ENCODE data around the gene CYTH3.

GRCh38 chr7:6299774-6300173, 27.4 kb upstream of the CYTH3 start:
- TF ChIP-seq ZNF274 (IDR thresholded peaks at IDR 0.05; ENCODE audit: low read depth, low read length) (no peak), EZH2phosphoT487 (IDR thresholded peaks at IDR 0.05; ENCODE audit: borderline replicate concordance) (no peak), MAX (IDR thresholded peaks at IDR 0.05) (no peak), POLR2A (IDR thresholded peaks at IDR 0.05; ENCODE audit: borderline replicate concordance, extremely low read depth, insufficient read depth, insufficient read length) (no peak), CTCF (IDR thresholded peaks at IDR 0.05 in 2 of 3, conservative IDR thresholded peaks at IDR 0.05 in 1 of 3; ENCODE audit: borderline replicate concordance in 1 of 3, insufficient read depth in 1 of 3, low read depth in 2 of 3, low read length in 2 of 3) (no peak), POLR2AphosphoS5 (IDR thresholded peaks at IDR 0.05; ENCODE audit: low read depth, low read length) (no peak), RAD21 (IDR thresholded peaks at IDR 0.05; ENCODE audit: low read depth) (no peak), EZH2 (IDR thresholded peaks at IDR 0.05) (no peak), REST (IDR thresholded peaks at IDR 0.05; ENCODE audit: low read depth) (no peak), SP1 (IDR thresholded peaks at IDR 0.05; ENCODE audit: low read depth) (no peak)
